ENCODE results near the gene PPP1R18. TPM values are rescaled to one million over a fixed set of nuclear protein-coding genes. Genes with fewer than 3 reads are reported as not detected.

Gene PPP1R18
- total and polyA plus RNA-seq, 11 donors: 11.9 to 77.2 (median 19.4) TPM

- TF ChIP-seq CTCF (IDR thresholded peaks at IDR 0.05): no peak
- no peak for TF ChIP-seq POLR2A (IDR thresholded peaks at IDR 0.05)
- no peak for DNase-seq
- H3K27me3 ChIP-seq: no peaks in the 10 kb centered on the region
- ATAC-seq: no peak
- peak overlapping the region in 8 of 12 donors; percentile 65 to 96 (median 85) for H3K4me3 ChIP-seq
- H3K9me3 ChIP-seq: no peaks in the 10 kb centered on the region
- H3K27ac ChIP-seq: peak overlapping the region; percentile 86 to 100 (median 98)
- H3K4me1 ChIP-seq: peaks cover 4 to 58% (median 38%) of the 10 kb centered on the region in 12 donors
- WGBS, 4 donors: 78 to 82% (median 82%) methylated on average over 11 of the region's 11 CpGs
- intact Hi-C loops (cut with DNase I): loop anchor here in 3 of 10 donors (10.0 kb wide), 2 partner anchors 196 to 396 kb away; partner anchors contain the start of gene DDR1 (in 1 of the 3)
- H3K36me3 ChIP-seq: peaks cover 0 to 11% (median 0%) of the 10 kb centered on the region in 9 donors
These were observed 2.8 kb upstream of the PPP1R18 start for GRCh38 chr6:30689022-30689865.

- no peak for DNase-seq
- intact Hi-C loops (cut with DNase I): loop anchor here in 3 of 10 donors (10.0 kb wide), 2 partner anchors 196 to 396 kb away; partner anchors contain the start of gene DDR1 (in 1 of the 3)
- peak overlapping the region; percentile 92 to 100 (median 98) for H3K27ac ChIP-seq
- no peaks in the 10 kb centered on the region for H3K27me3 ChIP-seq
- TF ChIP-seq POLR2A (IDR thresholded peaks at IDR 0.05): no peak
- TF ChIP-seq CTCF (IDR thresholded peaks at IDR 0.05): no peak
- ATAC-seq: no peak
- no peaks in the 10 kb centered on the region for H3K9me3 ChIP-seq
- H3K4me1 ChIP-seq: peaks cover 4 to 64% (median 38%) of the 10 kb centered on the region in 12 donors
- peaks cover 0 to 11% (median 0%) of the 10 kb centered on the region in 9 donors for H3K36me3 ChIP-seq
- peak overlapping the region in 10 of 12 donors; percentile 65 to 96 (median 80) for H3K4me3 ChIP-seq
- 68 to 82% (median 73%) methylated on average over 8 to 9 of the region's 9 CpGs for WGBS, 4 donors
These were observed 2.1 kb upstream of the PPP1R18 start for GRCh38 chr6:30688569-30688968.

GRCh38 chr6:30687659-30688431, 1.4 kb upstream of the PPP1R18 start:
- H3K4me1 ChIP-seq: peaks cover 4 to 71% (median 40%) of the 10 kb centered on the region in 12 donors
- peak; percentile 63 to 71 (median 64) for DNase-seq

More at GRCh38 chr6:30687659-30688431, 1.4 kb upstream of the PPP1R18 start:
- H3K27ac ChIP-seq: peak overlapping the region; percentile 92 to 100 (median 98)
- peak overlapping the region; percentile 52 to 96 (median 74) for H3K4me3 ChIP-seq
- intact Hi-C loops (cut with DNase I): loop anchor here in 8 of 10 donors (1.0 to 10.0 kb wide), 4 partner anchors 32 to 397 kb away; partner anchors contain the start of genes TUBB (in 6 of the 8) and DDR1 (in 1 of the 8)
- H3K27me3 ChIP-seq: no peaks in the 10 kb centered on the region
- no peak for ATAC-seq
- 10 to 13% (median 11%) methylated on average over 22 of the region's 22 CpGs for WGBS, 4 donors
- peaks cover 0 to 11% (median 0%) of the 10 kb centered on the region in 9 donors for H3K36me3 ChIP-seq
- TF ChIP-seq POLR2A (IDR thresholded peaks at IDR 0.05): peak in 1 of 2 donors; percentile 55
- peak in 8 of 12 donors; percentile 19 to 59 (median 32) for TF ChIP-seq CTCF (IDR thresholded peaks at IDR 0.05)
- no peaks in the 10 kb centered on the region for H3K9me3 ChIP-seq
